Measurements from ENCODE around the gene CAP1.

CAP1 gene

DNA sequence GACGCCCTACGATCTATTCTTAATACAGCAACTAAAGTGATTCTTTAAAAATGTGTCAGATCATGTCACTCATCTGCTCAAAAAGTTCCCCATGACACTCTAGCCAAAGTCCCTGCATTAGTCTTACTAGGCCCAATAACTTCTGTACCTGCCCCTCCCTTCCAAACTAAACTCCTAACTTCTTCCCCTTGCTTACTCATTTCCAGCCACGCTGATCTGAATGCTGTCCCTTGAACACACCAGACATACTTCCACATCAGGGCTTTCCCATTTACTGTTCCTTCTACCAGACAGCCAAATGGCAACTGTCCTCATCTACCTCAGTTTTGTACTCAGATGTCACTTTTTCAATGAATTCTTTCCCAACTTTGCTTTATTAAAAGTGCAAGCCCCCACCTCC is 55.3 kb downstream of the CAP1 start:
- no peak for DNase-seq (ENCODE audit: low read depth)
- H3K4me3 ChIP-seq (ENCODE audit: low read depth, low read length) = no peak overlapping the region
- TF ChIP-seq, protein P1, sequence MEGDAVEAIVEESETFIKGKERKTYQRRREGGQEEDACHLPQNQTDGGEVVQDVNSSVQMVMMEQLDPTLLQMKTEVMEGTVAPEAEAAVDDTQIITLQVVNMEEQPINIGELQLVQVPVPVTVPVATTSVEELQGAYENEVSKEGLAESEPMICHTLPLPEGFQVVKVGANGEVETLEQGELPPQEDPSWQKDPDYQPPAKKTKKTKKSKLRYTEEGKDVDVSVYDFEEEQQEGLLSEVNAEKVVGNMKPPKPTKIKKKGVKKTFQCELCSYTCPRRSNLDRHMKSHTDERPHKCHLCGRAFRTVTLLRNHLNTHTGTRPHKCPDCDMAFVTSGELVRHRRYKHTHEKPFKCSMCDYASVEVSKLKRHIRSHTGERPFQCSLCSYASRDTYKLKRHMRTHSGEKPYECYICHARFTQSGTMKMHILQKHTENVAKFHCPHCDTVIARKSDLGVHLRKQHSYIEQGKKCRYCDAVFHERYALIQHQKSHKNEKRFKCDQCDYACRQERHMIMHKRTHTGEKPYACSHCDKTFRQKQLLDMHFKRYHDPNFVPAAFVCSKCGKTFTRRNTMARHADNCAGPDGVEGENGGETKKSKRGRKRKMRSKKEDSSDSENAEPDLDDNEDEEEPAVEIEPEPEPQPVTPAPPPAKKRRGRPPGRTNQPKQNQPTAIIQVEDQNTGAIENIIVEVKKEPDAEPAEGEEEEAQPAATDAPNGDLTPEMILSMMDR (conservative IDR thresholded peaks at IDR 0.05; ENCODE audit: low read depth, low read length) = no peak

DNA sequence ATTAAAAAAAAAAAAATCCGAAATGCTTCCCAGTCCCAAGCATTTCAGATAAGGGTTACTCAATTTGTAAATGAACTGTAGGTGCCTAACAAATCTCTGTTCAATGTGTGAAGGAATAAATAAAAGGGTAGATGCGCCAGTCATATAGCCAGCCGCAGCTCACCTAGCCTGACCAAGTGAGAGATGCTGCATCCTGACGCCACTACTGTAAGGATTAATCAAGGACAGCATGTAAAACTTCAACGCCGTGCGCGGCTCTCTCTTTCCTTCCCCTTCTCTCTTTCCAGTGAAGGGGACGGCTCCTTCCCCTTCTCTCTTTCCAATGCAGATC is 56.1 kb downstream of the CAP1 start:
- TF ChIP-seq, protein P1 (conservative IDR thresholded peaks at IDR 0.05; ENCODE audit: low read depth, low read length) = no peak
- H3K4me3 ChIP-seq (ENCODE audit: low read depth, low read length) = peak overlapping the region; percentile 85
- no peak for DNase-seq (ENCODE audit: low read depth)

DNA sequence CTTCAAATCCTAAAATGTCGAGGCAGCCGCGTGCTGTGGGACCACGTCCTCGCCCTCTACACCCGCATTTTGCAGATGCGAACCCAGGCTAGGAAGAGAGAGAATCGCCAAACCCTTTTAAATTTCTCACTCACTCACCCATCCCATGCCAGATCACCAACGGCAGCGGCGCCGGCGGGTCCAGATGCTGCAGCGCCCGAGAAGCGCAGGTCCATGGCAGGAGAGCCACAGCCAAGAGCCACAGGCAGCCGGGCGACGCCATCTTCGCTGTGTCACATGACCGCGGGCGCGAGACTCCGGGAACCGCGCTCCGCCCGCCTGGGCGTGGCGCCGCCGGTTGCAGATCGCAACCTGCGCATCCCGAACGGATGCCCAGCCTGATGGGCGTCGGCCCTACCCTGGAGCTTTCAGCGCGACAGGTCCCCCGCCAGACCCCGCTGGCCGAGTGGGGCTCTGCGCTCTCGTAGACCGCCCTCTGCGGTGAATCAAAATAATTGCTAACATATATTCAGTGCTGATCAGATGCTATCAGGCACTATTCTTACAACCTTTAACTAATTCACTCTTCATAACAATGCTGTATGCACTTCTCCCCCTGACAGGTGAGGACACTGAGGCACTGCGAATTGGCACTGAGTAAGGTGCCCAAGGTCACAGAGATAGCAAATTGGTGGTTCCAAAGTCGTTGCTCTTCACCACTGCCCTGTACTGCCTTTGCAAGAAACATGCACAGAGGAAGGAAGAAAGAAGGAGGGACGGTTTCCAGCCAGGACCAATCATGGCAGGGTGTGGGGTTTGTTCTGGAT is 56.7 kb downstream of the CAP1 start, which contains the start of gene PPT1:
TSS of gene PPT1 (minus strand) at position 276 of the 806 bp plus-strand sequence. CDS start at position 262, 14 bp downstream.
- DNase-seq (ENCODE audit: low read depth) = peak; percentile 60
- TF ChIP-seq, protein P1 (conservative IDR thresholded peaks at IDR 0.05; ENCODE audit: low read depth, low read length) = peak; percentile 26
- H3K4me3 ChIP-seq (ENCODE audit: low read depth, low read length) = peak within 1 kb of the TSS; percentile 85

DNA sequence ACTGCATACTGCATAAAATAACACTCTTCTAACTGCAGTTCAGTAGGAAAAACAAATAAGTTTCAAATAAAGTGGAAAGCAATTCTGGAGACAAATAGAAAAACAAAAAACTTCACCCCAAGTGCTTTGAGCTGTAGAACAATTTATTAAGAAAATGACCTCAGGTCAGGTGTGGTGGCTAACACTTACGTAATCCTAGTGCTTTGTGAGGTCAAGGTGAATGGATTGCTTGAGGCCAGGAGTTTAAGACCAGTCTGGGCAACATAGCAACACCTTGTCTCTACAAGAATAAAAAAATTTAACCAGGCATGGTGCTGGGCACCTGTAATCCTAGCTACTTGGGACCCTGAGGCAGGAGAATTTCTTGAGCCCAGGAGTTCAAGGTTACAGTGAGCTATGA is 61.5 kb downstream of the CAP1 start:
- TF ChIP-seq, protein P1 (conservative IDR thresholded peaks at IDR 0.05; ENCODE audit: low read depth, low read length) = no peak
- no peak overlapping the region for H3K4me3 ChIP-seq (ENCODE audit: low read depth, low read length)
- DNase-seq (ENCODE audit: low read depth) = no peak

DNA sequence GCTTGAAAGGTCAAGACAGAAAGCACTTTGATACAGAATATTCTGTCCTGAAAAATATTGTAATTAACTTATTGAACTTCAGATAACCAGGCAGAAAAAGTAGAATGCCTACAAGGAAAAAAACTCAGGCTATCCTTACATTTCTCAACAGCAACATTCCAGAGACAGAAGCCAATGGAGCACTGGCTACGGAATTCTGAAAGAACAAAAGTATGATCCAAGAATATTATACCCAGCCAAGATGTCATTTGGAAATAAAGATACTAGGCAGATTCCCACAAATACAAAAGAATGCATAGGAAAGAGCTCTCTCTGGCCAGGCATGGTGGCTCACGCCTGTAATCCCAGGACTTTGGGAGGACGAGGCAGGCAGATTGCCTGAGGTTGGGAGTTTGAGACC is 62.4 kb downstream of the CAP1 start:
- H3K4me3 ChIP-seq (ENCODE audit: low read depth, low read length) = no peak overlapping the region
- no peak for DNase-seq (ENCODE audit: low read depth)
- TF ChIP-seq, protein P1 (conservative IDR thresholded peaks at IDR 0.05; ENCODE audit: low read depth, low read length) = no peak

DNA sequence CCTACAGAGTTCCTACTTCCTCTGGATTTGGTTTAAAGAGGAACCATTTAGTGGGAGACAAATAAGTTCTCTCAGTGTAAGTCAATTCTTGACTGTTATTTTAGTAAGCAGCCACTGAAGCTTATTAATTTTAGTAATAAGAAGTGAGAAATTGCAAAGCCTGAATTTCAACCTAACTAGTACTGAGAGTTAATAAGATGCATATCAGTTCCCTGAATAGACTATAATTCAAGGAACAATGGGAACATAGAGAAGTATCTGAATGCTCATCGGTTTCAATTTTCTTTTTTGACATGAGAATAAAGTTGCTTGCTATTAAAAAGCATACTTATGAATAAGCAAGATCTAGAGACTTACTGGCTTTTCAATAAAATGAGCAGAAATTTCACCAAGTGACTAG is 64.5 kb downstream of the CAP1 start:
- no peak for DNase-seq (ENCODE audit: low read depth)
- TF ChIP-seq, protein P1 (conservative IDR thresholded peaks at IDR 0.05; ENCODE audit: low read depth, low read length) = no peak

More for the DNA sequence above, 64.5 kb downstream of the CAP1 start:
- no peak overlapping the region for H3K4me3 ChIP-seq (ENCODE audit: low read depth, low read length)

Data from choroid plexus epithelial cell (primary cell).